Panc1 (cell line): ENCODE data around the gene FUT4. TPM values are rescaled to one million over a fixed set of nuclear protein-coding genes. Genes with fewer than 3 reads are reported as not detected.

Experiments used
- ATAC-seq: fragments of 200-7000 bp; cut with Tn5 transposase; 2 replicates; pipeline ENCODE4 v1.9.1; 2020; ENCODE audit warnings: mild to moderate bottlenecking, moderate library complexity
- BruUV-seq: library from RNA; stranded (reverse); fragments of 400-500 nt; replicated peaks from 2 replicates; lab custom pipeline; 2021; lab: Mats Ljungman, UMichigan
- CTCF ChIA-PET: fragments of 300-600 bp; sonication (Branson Sonifier 250); formaldehyde crosslinking; loops from one replicate; lab custom pipeline; 2022; ENCODE audit warnings: antibody characterized with exemption; lab: Charles Lee
- POLR2A ChIA-PET: fragments of 300-600 bp; sonication (Branson Sonifier 250); formaldehyde crosslinking; loops from one replicate; lab custom pipeline; 2022; ENCODE audit warnings: antibody characterized with exemption; lab: Charles Lee
- DNase-seq: peaks from one replicate; pipeline ENCODE4 v3.0.0-alpha.2; 2010; ENCODE audit warnings: low read depth, low spot score
- H3K27ac ChIP-seq: 2 replicates; pipeline ENCODE4 v1.5.1; 2011; ENCODE audit warnings: mild to moderate bottlenecking, low read length, inconsistent platforms
- H3K27me3 ChIP-seq: fragments of 200-500 bp; sonication (Bioruptor generic); 2 replicates; pipeline ENCODE4 v1.6.0; 2014; ENCODE audit warnings: low read length, inconsistent platforms; ENCODE audit not compliant: control insufficient read depth, insufficient read depth
- H3K36me3 ChIP-seq: fragments of 200-500 bp; sonication (Bioruptor generic); 2 replicates; pipeline ENCODE4 v1.5.1; 2014; ENCODE audit warnings: inconsistent platforms, mild to moderate bottlenecking, low read length, moderate library complexity; ENCODE audit not compliant: control insufficient read depth, insufficient read depth
- H3K4me1 ChIP-seq: 2 replicates; pipeline ENCODE4 v1.5.1; 2011; ENCODE audit warnings: inconsistent platforms, mild to moderate bottlenecking, low read length, moderate library complexity; ENCODE audit not compliant: control insufficient read depth, insufficient read depth
- H3K4me3 ChIP-seq, 2 experiments: 2 replicates each; pipeline ENCODE4 v1.5.1; 2011 to 2012; ENCODE audit warnings: low read depth in 2 of 2, low read length in 2 of 2, mild to moderate bottlenecking in 2 of 2, inconsistent platforms in 1 of 2, moderate library complexity in 1 of 2
- H3K9me3 ChIP-seq: fragments of 200-500 bp; sonication (Bioruptor generic); 2 replicates; pipeline ENCODE4 v1.5.1; 2014; ENCODE audit warnings: low read depth, mild to moderate bottlenecking, inconsistent platforms, low read length, moderate library complexity; ENCODE audit not compliant: control insufficient read depth, insufficient read depth
- POLR2AphosphoS5 ChIP-seq: IDR thresholded peaks from 2 replicates; pipeline ENCODE4 v1.6.1; 2012; ENCODE audit warnings: mild to moderate bottlenecking, low read depth, low read length, moderate library complexity
- SIN3A ChIP-seq: IDR thresholded peaks from 2 replicates; pipeline ENCODE4 v1.6.1; 2012; ENCODE audit warnings: low read depth, mild to moderate bottlenecking, low read length, moderate library complexity, borderline replicate concordance; ENCODE audit not compliant: insufficient read depth
- TCF7L2 ChIP-seq: IDR thresholded peaks from 2 replicates; pipeline ENCODE4 v1.6.1; 2011; ENCODE audit warnings: mild to moderate bottlenecking, low read depth, low read length, inconsistent platforms
- in situ Hi-C: cut with HindIII; loops from 2 replicates; pipeline ENCODE4 v1.10.0; 2016; ENCODE audit warnings: low sequenced_read_pairs, low pct_unique_long_range_greater_than_20kb
- intact Hi-C: fragments of 100-400 bp; cut with micrococcal nuclease; formaldehyde crosslinking; loops from one replicate; pipeline ENCODE4 v1.10.0; 2022; ENCODE audit not compliant: unreplicated experiment
- total RNA-seq: library from RNA; stranded (reverse); gene quantifications from one replicate; pipeline ENCODE4 v1.2.1, GENCODE V29; 2021; ENCODE audit not compliant: unreplicated experiment
- TF ChIP-seq, protein P1 (sequence below): fragments of 450-650 bp; IDR thresholded peaks from 2 replicates; pipeline ENCODE4 v1.5.1; 2017; ENCODE audit warnings: mild to moderate bottlenecking
- TF ChIP-seq, protein P2 (sequence below), 2 experiments: IDR thresholded peaks; 2 replicates each; pipeline ENCODE4 v1.6.1; 2011 to 2012; ENCODE audit warnings: low read depth in 2 of 2, control low read depth in 1 of 2, low read length in 1 of 2, mild to moderate bottlenecking in 1 of 2, moderate library complexity in 1 of 2; ENCODE audit not compliant: insufficient read depth in 1 of 2

Gene FUT4
- total RNA-seq, 1 experiment from 2014 or later: 11.2 TPM

DNA sequence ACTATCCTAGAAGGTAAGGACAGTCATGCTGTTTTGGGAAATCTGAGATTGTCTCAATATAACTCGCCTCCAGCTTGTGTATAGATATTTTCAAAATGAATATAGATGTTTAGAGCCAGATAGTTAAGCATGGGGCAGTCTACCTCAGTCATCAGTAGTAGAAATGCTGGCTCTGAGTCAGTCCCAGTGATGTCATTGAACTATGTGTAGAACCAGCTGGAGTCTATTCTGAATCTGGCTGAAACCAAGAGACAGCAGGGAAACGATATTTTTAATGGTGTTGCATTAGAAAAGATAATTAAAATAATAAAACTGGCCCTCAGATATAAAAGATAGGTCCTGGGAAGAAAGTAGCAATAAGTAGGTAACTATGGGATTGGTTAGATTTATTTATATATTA is 49.3 kb downstream of the FUT4 start:
- no peaks in the 10 kb centered on the region for H3K27me3 ChIP-seq
- in situ Hi-C loops (no loop called here), intact Hi-C loops (no loop called here)
- no peak overlapping the region for H3K4me3 ChIP-seq
- no TSS peak for BruUV-seq
- CTCF ChIA-PET: no interaction called here
- DNase-seq (no peak), ATAC-seq (no peak)
- no peak overlapping the region for H3K27ac ChIP-seq
- H3K4me1 ChIP-seq: no peaks in the 10 kb centered on the region
- no peaks in the 10 kb centered on the region for H3K9me3 ChIP-seq
- POLR2A ChIA-PET: no interaction called here
- no peaks in the 10 kb centered on the region for H3K36me3 ChIP-seq
- TF ChIP-seq, protein P1, sequence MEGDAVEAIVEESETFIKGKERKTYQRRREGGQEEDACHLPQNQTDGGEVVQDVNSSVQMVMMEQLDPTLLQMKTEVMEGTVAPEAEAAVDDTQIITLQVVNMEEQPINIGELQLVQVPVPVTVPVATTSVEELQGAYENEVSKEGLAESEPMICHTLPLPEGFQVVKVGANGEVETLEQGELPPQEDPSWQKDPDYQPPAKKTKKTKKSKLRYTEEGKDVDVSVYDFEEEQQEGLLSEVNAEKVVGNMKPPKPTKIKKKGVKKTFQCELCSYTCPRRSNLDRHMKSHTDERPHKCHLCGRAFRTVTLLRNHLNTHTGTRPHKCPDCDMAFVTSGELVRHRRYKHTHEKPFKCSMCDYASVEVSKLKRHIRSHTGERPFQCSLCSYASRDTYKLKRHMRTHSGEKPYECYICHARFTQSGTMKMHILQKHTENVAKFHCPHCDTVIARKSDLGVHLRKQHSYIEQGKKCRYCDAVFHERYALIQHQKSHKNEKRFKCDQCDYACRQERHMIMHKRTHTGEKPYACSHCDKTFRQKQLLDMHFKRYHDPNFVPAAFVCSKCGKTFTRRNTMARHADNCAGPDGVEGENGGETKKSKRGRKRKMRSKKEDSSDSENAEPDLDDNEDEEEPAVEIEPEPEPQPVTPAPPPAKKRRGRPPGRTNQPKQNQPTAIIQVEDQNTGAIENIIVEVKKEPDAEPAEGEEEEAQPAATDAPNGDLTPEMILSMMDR: no peak
- TF ChIP-seq TCF7L2 (no peak), POLR2AphosphoS5 (no peak), SIN3A (no peak)
- TF ChIP-seq, protein P2, sequence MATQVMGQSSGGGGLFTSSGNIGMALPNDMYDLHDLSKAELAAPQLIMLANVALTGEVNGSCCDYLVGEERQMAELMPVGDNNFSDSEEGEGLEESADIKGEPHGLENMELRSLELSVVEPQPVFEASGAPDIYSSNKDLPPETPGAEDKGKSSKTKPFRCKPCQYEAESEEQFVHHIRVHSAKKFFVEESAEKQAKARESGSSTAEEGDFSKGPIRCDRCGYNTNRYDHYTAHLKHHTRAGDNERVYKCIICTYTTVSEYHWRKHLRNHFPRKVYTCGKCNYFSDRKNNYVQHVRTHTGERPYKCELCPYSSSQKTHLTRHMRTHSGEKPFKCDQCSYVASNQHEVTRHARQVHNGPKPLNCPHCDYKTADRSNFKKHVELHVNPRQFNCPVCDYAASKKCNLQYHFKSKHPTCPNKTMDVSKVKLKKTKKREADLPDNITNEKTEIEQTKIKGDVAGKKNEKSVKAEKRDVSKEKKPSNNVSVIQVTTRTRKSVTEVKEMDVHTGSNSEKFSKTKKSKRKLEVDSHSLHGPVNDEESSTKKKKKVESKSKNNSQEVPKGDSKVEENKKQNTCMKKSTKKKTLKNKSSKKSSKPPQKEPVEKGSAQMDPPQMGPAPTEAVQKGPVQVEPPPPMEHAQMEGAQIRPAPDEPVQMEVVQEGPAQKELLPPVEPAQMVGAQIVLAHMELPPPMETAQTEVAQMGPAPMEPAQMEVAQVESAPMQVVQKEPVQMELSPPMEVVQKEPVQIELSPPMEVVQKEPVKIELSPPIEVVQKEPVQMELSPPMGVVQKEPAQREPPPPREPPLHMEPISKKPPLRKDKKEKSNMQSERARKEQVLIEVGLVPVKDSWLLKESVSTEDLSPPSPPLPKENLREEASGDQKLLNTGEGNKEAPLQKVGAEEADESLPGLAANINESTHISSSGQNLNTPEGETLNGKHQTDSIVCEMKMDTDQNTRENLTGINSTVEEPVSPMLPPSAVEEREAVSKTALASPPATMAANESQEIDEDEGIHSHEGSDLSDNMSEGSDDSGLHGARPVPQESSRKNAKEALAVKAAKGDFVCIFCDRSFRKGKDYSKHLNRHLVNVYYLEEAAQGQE (IDR thresholded peaks at IDR 0.05; ENCODE audit: insufficient read depth in 1 of 2, low read depth in 2 of 2, low read length in 1 of 2): no peak

DNA sequence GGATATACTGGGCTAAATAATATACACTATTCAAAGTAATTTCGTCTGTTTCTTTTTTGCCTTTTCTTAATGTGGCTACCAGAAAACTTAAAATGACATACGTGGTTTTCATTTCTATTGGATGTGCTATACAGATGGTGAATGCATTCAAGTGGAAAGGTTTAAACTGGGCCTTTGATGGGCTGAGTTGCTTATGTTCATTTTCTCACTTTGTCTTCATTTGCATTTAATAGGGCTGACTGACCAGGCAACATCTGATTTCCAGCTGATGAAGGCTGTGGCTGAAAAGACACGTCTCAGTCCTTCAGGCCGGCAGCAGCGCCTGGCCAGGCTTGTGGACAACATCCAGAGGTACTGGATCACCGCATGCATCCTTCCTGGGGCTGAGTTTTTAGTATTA is 51.4 kb downstream of the FUT4 start:
- ChIA-PET CTCF (no interaction called here), POLR2A (no interaction called here)
- no peaks in the 10 kb centered on the region for H3K9me3 ChIP-seq
- no TSS peak for BruUV-seq
- ATAC-seq (no peak), DNase-seq (no peak)
- no peak overlapping the region for H3K4me3 ChIP-seq
- TF ChIP-seq POLR2AphosphoS5: no peak
- TF ChIP-seq, protein P2 (IDR thresholded peaks at IDR 0.05; ENCODE audit: insufficient read depth in 1 of 2, low read depth in 2 of 2, low read length in 1 of 2): no peak
- no peak for TF ChIP-seq SIN3A
- TF ChIP-seq TCF7L2: no peak
- TF ChIP-seq, protein P1: no peak
- in situ Hi-C loops (no loop called here), intact Hi-C loops (no loop called here)
- H3K27me3 ChIP-seq: no peaks in the 10 kb centered on the region
- no peaks in the 10 kb centered on the region for H3K36me3 ChIP-seq
- H3K27ac ChIP-seq: no peak overlapping the region
- no peaks in the 10 kb centered on the region for H3K4me1 ChIP-seq
